HepG2 (cell line): Measurements from ENCODE around the gene HAGHL. TPM values are rescaled to one million over a fixed set of nuclear protein-coding genes. Genes with fewer than 3 reads are reported as not detected.

Experiments
- ATAC-seq: fragments of 200-7000 bp; cut with Tn5 transposase; 3 replicates; pipeline ENCODE4 v1.9.1; 2020; ENCODE audit warnings: mild to moderate bottlenecking, moderate library complexity
- BruUV-seq: library from RNA; stranded (reverse); fragments of 400-500 nt; replicated peaks from 2 replicates; lab custom pipeline; 2021; lab: Mats Ljungman, UMichigan
- CTCF ChIA-PET: fragments of 300-600 bp; formaldehyde crosslinking; extraction: SDS; loops from one replicate; lab custom pipeline; 2021; ENCODE audit warnings: low total read pairs, inconsistent platforms, low intra/inter-chr PET ratio; lab: Yijun Ruan, JAX
- POLR2A ChIA-PET: fragments of 350-600 bp; sonication (Branson Sonifier 250); formaldehyde crosslinking; loops from one replicate; lab custom pipeline; 2020; ENCODE audit warnings: antibody characterized with exemption, inconsistent platforms; lab: Yijun Ruan, JAX
- DNase-seq: peaks from one replicate; pipeline ENCODE4 v3.0.0-alpha.2; 2015; ENCODE audit warnings: low spot score
- FAIRE-seq: peaks from 3 replicates; lab custom pipeline; 2011; peaks lifted over from hg19 to GRCh38; lab: Jason Lieb, UNC
- H2AFZ ChIP-seq: one replicate; pipeline ENCODE4 v1.6.1; 2011; ENCODE audit warnings: low read length, inconsistent platforms
- H3K27ac ChIP-seq: fragments of 300-600 bp; 3 replicates; pipeline ENCODE4 v1.8.0; 2011; ENCODE audit warnings: mixed run types, mild to moderate bottlenecking, mixed read lengths, low read length, inconsistent platforms; ENCODE audit not compliant: insufficient read depth; ENCODE audit errors: extremely low read length
- H3K27me3 ChIP-seq, 2 experiments: fragments of 200-600 bp in 1 of 2; 2 replicates in 1 of 2; 3 replicates in 1 of 2; pipeline versions ENCODE4 v1.6.0 to v1.8.0; 2011; ENCODE audit warnings: low read length in 2 of 2, mild to moderate bottlenecking in 2 of 2, moderate library complexity in 2 of 2, inconsistent platforms in 1 of 2; ENCODE audit not compliant: insufficient read depth in 2 of 2, control insufficient read depth in 1 of 2
- H3K36me3 ChIP-seq, 2 experiments: fragments of 200-600 bp in 1 of 2; replicated peaks in 1 of 2; 2 replicates in 1 of 2; 3 replicates in 1 of 2; pipeline versions ENCODE4 v1.5.1 to v1.8.0; 2011; ENCODE audit warnings: low read length in 2 of 2, inconsistent platforms in 1 of 2; ENCODE audit not compliant: insufficient read depth in 2 of 2, control insufficient read depth in 1 of 2
- H3K4me1 ChIP-seq: 2 replicates; pipeline ENCODE4 v1.5.1; 2012; ENCODE audit warnings: low read length, inconsistent platforms; ENCODE audit not compliant: insufficient read depth
- H3K4me2 ChIP-seq: 2 replicates; pipeline ENCODE4 v1.6.0; 2011; ENCODE audit warnings: low read depth, low read length, inconsistent platforms
- H3K4me3 ChIP-seq, 3 experiments: fragments of 200-600 bp in 1 of 3; sonication (generic), shearing (Covaris generic) in 1 of 3; replicated peaks in 1 of 3; 2 replicates each; pipeline ENCODE4 v1.5.1; 2011 to 2016; ENCODE audit warnings: low read length in 3 of 3, inconsistent platforms in 2 of 3, low read depth in 2 of 3, mild to moderate bottlenecking in 2 of 3, control low read depth in 1 of 3, mixed read lengths in 1 of 3; ENCODE audit not compliant: insufficient read depth in 1 of 3
- H3K79me2 ChIP-seq: one replicate; pipeline ENCODE4 v1.6.1; 2011; ENCODE audit warnings: low read length, inconsistent platforms; ENCODE audit not compliant: insufficient read depth
- H3K9ac ChIP-seq: 2 replicates; pipeline ENCODE4 v1.6.0; 2011; ENCODE audit warnings: mild to moderate bottlenecking, low read depth, low read length, inconsistent platforms; ENCODE audit not compliant: insufficient read depth
- H3K9me3 ChIP-seq: 2 replicates; pipeline ENCODE4 v1.5.1; 2012; ENCODE audit warnings: mild to moderate bottlenecking, low read length
- H4K20me1 ChIP-seq: 2 replicates; pipeline ENCODE4 v1.6.0; 2011; ENCODE audit warnings: inconsistent platforms, mild to moderate bottlenecking, low read length, moderate library complexity; ENCODE audit not compliant: insufficient read depth
- CTCF ChIP-seq: sonication (generic); formaldehyde crosslinking; IDR thresholded peaks from 2 replicates; pipeline ENCODE4 v1.5.0; 2020; ENCODE audit warnings: mild to moderate bottlenecking, missing genetic modification reagents, moderate library complexity
- GTF3A ChIP-seq: sonication (generic); formaldehyde crosslinking; conservative IDR thresholded peaks from 2 replicates; pipeline ENCODE4 v1.4.0; 2020; ENCODE audit warnings: mild to moderate bottlenecking, missing genetic modification reagents
- HOXA5 ChIP-seq: sonication (generic); formaldehyde crosslinking; IDR thresholded peaks from 2 replicates; pipeline ENCODE4 v1.4.0; 2020; ENCODE audit warnings: missing genetic modification reagents
- KLF13 ChIP-seq: sonication (generic); formaldehyde crosslinking; IDR thresholded peaks from 2 replicates; pipeline ENCODE4 v1.4.0; 2020; ENCODE audit warnings: mild to moderate bottlenecking, missing genetic modification reagents
- NRL ChIP-seq: sonication (generic); formaldehyde crosslinking; IDR thresholded peaks from 2 replicates; pipeline ENCODE4 v1.5.0; 2020; ENCODE audit warnings: missing genetic modification reagents, mild to moderate bottlenecking, moderate library complexity, borderline replicate concordance
- ONECUT2 ChIP-seq: sonication (generic); formaldehyde crosslinking; IDR thresholded peaks from 2 replicates; pipeline ENCODE4 v1.4.0; 2020; ENCODE audit warnings: missing genetic modification reagents
- PCBP2 ChIP-seq: fragments of 200-400 bp; formaldehyde crosslinking; optimal IDR thresholded peaks from 2 replicates; pipeline ENCODE3; 2018; ENCODE audit warnings: low read length, low read depth; ENCODE audit not compliant: poor library complexity, severe bottlenecking
- SIN3B ChIP-seq: fragments of 150-350 bp; IDR thresholded peaks from 2 replicates; pipeline ENCODE4 v1.6.1; 2014; ENCODE audit warnings: low read length
- U2AF2 ChIP-seq: fragments of 200-400 bp; formaldehyde crosslinking; IDR thresholded peaks from 2 replicates; pipeline ENCODE4 v1.6.1; 2017; ENCODE audit warnings: low read depth, mild to moderate bottlenecking, low read length
- ZNF253 ChIP-seq: sonication (generic); formaldehyde crosslinking; IDR thresholded peaks from 2 replicates; pipeline ENCODE4 v1.8.0; 2022; ENCODE audit warnings: mild to moderate bottlenecking, missing genetic modification reagents, borderline replicate concordance
- ZNF337 ChIP-seq: sonication (generic); formaldehyde crosslinking; IDR thresholded peaks from 2 replicates; pipeline ENCODE4 v1.5.1; 2020; ENCODE audit warnings: missing genetic modification reagents, low read depth, mild to moderate bottlenecking, borderline replicate concordance
- ZNF552 ChIP-seq: sonication (generic); formaldehyde crosslinking; IDR thresholded peaks from 2 replicates; pipeline ENCODE4 v1.9.0; 2022; ENCODE audit warnings: missing genetic modification reagents, mild to moderate bottlenecking, borderline replicate concordance
- ZNF607 ChIP-seq: sonication (generic); formaldehyde crosslinking; IDR thresholded peaks from 2 replicates; pipeline ENCODE4 v1.5.1; 2020; ENCODE audit warnings: missing genetic modification reagents, mild to moderate bottlenecking, borderline replicate concordance
- WGBS: methylation state at CpG from one replicate; pipeline ENCODE4 v1.1.6; 2017; ENCODE audit warnings: low lambda C conversion rate; 5-methylcytosine and 5-hydroxymethylcytosine counted together
- in situ Hi-C: cut with HindIII; loops from 2 replicates; pipeline ENCODE4 v1.10.0; 2017; ENCODE audit warnings: low pct_unique_long_range_greater_than_20kb; ENCODE audit not compliant: extremely low pct_ligation_motif_present
- intact Hi-C: fragments of 100-400 bp; cut with micrococcal nuclease; formaldehyde crosslinking; loops from one replicate; pipeline ENCODE4 v1.10.0; 2022; ENCODE audit not compliant: unreplicated experiment
- polyA plus RNA-seq, 8 experiments: library from polyadenylated mRNA; depleted of rRNA in 3 of 8; stranded (reverse) in 7 of 8; unstranded in 1 of 8; fragments of >200 nt; fragmentation: Illumina TruSeq in 4 of 8; extraction: Trizol in 4 of 8; gene quantifications; 2 replicates each; pipeline versions ENCODE4 v1.2.1 to v1.2.3, GENCODE V29; 2011 to 2016; ENCODE audit warnings: low read depth in 4 of 8, missing spikeins in 1 of 8, mixed read lengths in 1 of 8; ENCODE audit not compliant: insufficient read depth in 1 of 8
- total RNA-seq, 5 experiments: library from RNA; depleted of rRNA; stranded (reverse); fragments of >200 nt; fragmentation: Illumina TruSeq; extraction: Trizol; gene quantifications; 2 replicates each; pipeline ENCODE4 v1.2.3, GENCODE V29; 2016; ENCODE audit warnings: low read depth in 1 of 5
- TF ChIP-seq, protein P1 (sequence below): sonication (generic); formaldehyde crosslinking; IDR thresholded peaks from 2 replicates; pipeline ENCODE4 v1.8.0; 2022; ENCODE audit warnings: missing genetic modification reagents, low read depth, mild to moderate bottlenecking, borderline replicate concordance

Gene HAGHL
- total and polyA plus RNA-seq, 2 of the 13 experiments (the other 11 are each of a cell fraction or from before 2014, with no cell fraction given): 3.4 to 8.4 TPM

- TF ChIP-seq CTCF: no peak
Observed at GRCh38 chr16:749010-749409, 22.1 kb downstream of the HAGHL start (continued).

- Histone ChIP-seq H3K9ac (no peak overlapping the region), H4K20me1 (no peaks in the 10 kb centered on the region), H3K9me3 (no peaks in the 10 kb centered on the region), H2AFZ (no peak overlapping the region), H3K4me3 (no peak overlapping the region), H3K4me2 (no peak overlapping the region), H3K36me3 (no peaks in the 10 kb centered on the region), H3K79me2 (no peaks in the 10 kb centered on the region), H3K4me1 (peaks cover 11% of the 10 kb centered on the region), H3K27ac (no peak overlapping the region), H3K27me3 (peaks cover 5 to 43% of the 10 kb centered on the region in 2 experiments)
- ATAC-seq (no peak), FAIRE-seq (no peak), DNase-seq (no peak)
- BruUV-seq: no TSS peak
- TF ChIP-seq ZNF253 (CRISPR knock-in tag) (no peak), ZNF552 (no peak), ZNF337 (CRISPR knock-in tag) (no peak), HOXA5 (CRISPR knock-in tag) (no peak), ONECUT2 (no peak), KLF13 (CRISPR knock-in tag) (no peak), U2AF2 (no peak), GTF3A (no peak), SIN3B (no peak), PCBP2 (no peak), NRL (CRISPR knock-in tag) (no peak), ZNF607 (CRISPR knock-in tag) (no peak)
- TF ChIP-seq, protein P1, sequence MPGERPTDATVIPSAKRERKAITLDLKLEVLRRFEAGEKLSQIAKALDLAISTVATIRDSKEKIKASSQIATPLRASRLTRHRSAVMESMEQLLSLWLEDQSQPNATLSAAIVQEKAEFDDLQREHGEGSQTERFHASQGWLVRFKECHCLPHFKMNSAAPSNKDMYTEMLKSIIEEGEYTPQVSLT: no peak
- POLR2A ChIA-PET: interaction anchor here (0.6 kb wide), 1 partner anchor 36 kb away, joined by 3 read pairs; the partner anchor contains the start of gene METRN
- WGBS: 61% methylated on average over 6 of the region's 9 CpGs
- in situ Hi-C loops (no loop called here), intact Hi-C loops (no loop called here)
- CTCF ChIA-PET: no interaction called here
Observed at GRCh38 chr16:750485-750884, 23.6 kb downstream of the HAGHL start.
